Gastroesophageal sphincter (tissue), 4 donors: ENCODE results near the gene ADAMTS17. TPM values are rescaled to one million over a fixed set of nuclear protein-coding genes. Genes with fewer than 3 reads are reported as not detected.

Experiments used
- ATAC-seq: fragments of 150-250 bp; one replicate; pipeline ENCODE4 v1.9.1; 2016; ENCODE audit warnings: mild to moderate bottlenecking, moderate library complexity
- H3K27ac ChIP-seq, 4 donors: fragments of 200-600 bp; sonication (generic) in 3 of 4; 1 replicate in 3 of 4; 2 replicates in 1 of 4; pipeline ENCODE4 v1.5.1; 2016 to 2019
- H3K27me3 ChIP-seq: fragments of 200-600 bp; sonication (generic); one replicate; pipeline ENCODE4 v1.5.1; 2019
- H3K36me3 ChIP-seq, 2 donors: fragments of 200-600 bp; sonication (generic); one replicate each; pipeline ENCODE4 v1.5.1; 2019; ENCODE audit warnings: control low read depth in 1 of 2
- H3K4me1 ChIP-seq, 3 donors: fragments of 200-600 bp; sonication (generic); 1 replicate in 2 of 3; 2 replicates in 1 of 3; pipeline ENCODE4 v1.5.1; 2016 to 2019; ENCODE audit warnings: control low read depth in 2 of 3
- H3K4me3 ChIP-seq, 2 donors: fragments of 200-600 bp; sonication (generic); one replicate each; pipeline ENCODE4 v1.5.1; 2019; ENCODE audit warnings: mild to moderate bottlenecking in 1 of 2, moderate library complexity in 1 of 2
- H3K9me3 ChIP-seq, 3 donors: fragments of 200-600 bp; sonication (generic); one replicate each; pipeline ENCODE4 v1.5.1; 2017 to 2019; ENCODE audit warnings: control low read depth in 2 of 3
- EP300 ChIP-seq: sonication (generic); formaldehyde crosslinking; IDR thresholded peaks from one replicate; pipeline ENCODE4 v1.6.1; 2017; ENCODE audit warnings: antibody characterized with exemption, mild to moderate bottlenecking
- POLR2A ChIP-seq, 2 donors: fragments of 450-650 bp; IDR thresholded peaks; one replicate each; pipeline ENCODE4 v1.6.1; 2017; ENCODE audit warnings: antibody characterized with exemption in 2 of 2, mild to moderate bottlenecking in 2 of 2, moderate library complexity in 1 of 2
- POLR2AphosphoS5 ChIP-seq: sonication (generic); formaldehyde crosslinking; IDR thresholded peaks from one replicate; pipeline ENCODE4 v1.6.1; 2017; ENCODE audit warnings: antibody characterized with exemption
- WGBS, 2 donors: methylation state at CpG; one replicate each; pipeline ENCODE4 v1.1.5; 2018; ENCODE audit warnings: low coverage in 1 of 2; 5-methylcytosine and 5-hydroxymethylcytosine counted together
- total RNA-seq, 4 donors: library from RNA; depleted of rRNA; stranded (reverse); fragments of >200 nt; gene quantifications; one replicate each; pipeline ENCODE4 v1.1.0, GENCODE V29; 2016
- TF ChIP-seq, protein P1 (sequence below), 4 experiments: fragments of 200-600 bp in 2 of 4; fragments of 450-650 bp in 2 of 4; sonication (generic) in 1 of 4; IDR thresholded peaks; one replicate each; pipeline ENCODE4 v1.5.1; 2017 to 2019; ENCODE audit warnings: antibody characterized with exemption in 4 of 4, mild to moderate bottlenecking in 2 of 4, moderate library complexity in 2 of 4

The ADAMTS17 gene
- total RNA-seq, 4 donors from 2014 or later: 4.9 to 14.0 (median 11.3) TPM

GRCh38 chr15:100175406-100176114, 166.2 kb downstream of the ADAMTS17 start:
- peak; percentile 68 for ATAC-seq
- Histone ChIP-seq H3K27ac (peak overlapping the region; percentile 79 to 93 (median 86)), H3K36me3 (no peaks in the 10 kb centered on the region), H3K27me3 (no peaks in the 10 kb centered on the region), H3K4me3 (no peak overlapping the region), H3K9me3 (peaks cover 0 to 26% (median 0%) of the 10 kb centered on the region in 3 donors), H3K4me1 (peaks cover 14 to 56% (median 22%) of the 10 kb centered on the region in 3 donors)
- TF ChIP-seq POLR2AphosphoS5: peak; percentile 88
- TF ChIP-seq, protein P1, sequence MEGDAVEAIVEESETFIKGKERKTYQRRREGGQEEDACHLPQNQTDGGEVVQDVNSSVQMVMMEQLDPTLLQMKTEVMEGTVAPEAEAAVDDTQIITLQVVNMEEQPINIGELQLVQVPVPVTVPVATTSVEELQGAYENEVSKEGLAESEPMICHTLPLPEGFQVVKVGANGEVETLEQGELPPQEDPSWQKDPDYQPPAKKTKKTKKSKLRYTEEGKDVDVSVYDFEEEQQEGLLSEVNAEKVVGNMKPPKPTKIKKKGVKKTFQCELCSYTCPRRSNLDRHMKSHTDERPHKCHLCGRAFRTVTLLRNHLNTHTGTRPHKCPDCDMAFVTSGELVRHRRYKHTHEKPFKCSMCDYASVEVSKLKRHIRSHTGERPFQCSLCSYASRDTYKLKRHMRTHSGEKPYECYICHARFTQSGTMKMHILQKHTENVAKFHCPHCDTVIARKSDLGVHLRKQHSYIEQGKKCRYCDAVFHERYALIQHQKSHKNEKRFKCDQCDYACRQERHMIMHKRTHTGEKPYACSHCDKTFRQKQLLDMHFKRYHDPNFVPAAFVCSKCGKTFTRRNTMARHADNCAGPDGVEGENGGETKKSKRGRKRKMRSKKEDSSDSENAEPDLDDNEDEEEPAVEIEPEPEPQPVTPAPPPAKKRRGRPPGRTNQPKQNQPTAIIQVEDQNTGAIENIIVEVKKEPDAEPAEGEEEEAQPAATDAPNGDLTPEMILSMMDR (IDR thresholded peaks at IDR 0.05): no peak
- 15 to 27% methylated on average over 9 to 10 of the region's 12 CpGs for WGBS, 2 donors

- WGBS, 2 donors: 16 to 53% methylated on average over 3 of the region's 3 CpGs
- no peak for ATAC-seq
- Histone ChIP-seq H3K4me3 (no peak overlapping the region), H3K4me1 (peaks cover 14 to 63% (median 22%) of the 10 kb centered on the region in 3 donors), H3K27me3 (no peaks in the 10 kb centered on the region), H3K9me3 (peaks cover 0 to 26% (median 0%) of the 10 kb centered on the region in 3 donors), H3K27ac (peak overlapping the region; percentile 79 to 93 (median 86)), H3K36me3 (no peaks in the 10 kb centered on the region)
- TF ChIP-seq, protein P1 (IDR thresholded peaks at IDR 0.05): no peak
- no peak for TF ChIP-seq POLR2AphosphoS5
- TF ChIP-seq POLR2A (IDR thresholded peaks at IDR 0.05): no peak
- TF ChIP-seq EP300: no peak
Measured at GRCh38 chr15:100174904-100175275, 166.9 kb downstream of the ADAMTS17 start.

DNA sequence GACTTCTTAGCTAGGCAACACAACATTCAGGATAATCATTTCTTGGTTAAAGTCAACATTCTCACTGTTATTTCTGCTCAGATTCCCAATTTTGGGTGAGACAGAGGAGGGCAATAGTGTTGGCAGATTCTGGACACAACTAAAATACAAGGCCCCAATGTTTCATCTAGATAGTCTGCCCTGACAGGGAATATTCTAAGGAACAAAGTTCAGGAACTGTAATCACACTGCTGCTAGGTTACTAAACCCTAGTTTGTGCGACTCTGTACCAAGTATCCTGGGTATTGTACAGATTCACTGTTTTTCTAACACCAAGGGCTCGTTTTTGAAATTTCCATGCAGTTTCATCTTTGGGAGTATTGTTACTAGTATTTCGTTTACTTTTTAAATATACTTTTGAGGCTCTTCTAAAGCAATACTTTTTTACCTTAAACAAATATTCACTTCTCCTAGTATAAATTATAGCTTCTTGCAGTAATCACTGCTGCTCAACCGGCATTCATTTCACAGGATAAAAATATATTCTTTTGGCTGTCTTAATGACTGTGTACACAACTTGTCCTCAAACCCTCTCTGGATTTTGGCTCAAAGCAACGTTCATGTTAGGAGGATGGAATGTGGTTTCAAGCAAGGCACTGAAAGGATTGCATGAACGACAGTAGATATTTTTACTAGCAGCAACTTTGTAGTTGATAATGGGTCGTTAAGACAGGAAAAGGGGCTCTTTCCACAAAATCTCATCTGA, 167.4 kb downstream of the ADAMTS17 start:
- peak overlapping the region; percentile 79 to 97 (median 86) for H3K27ac ChIP-seq
- H3K9me3 ChIP-seq: peaks cover 0 to 26% (median 0%) of the 10 kb centered on the region in 3 donors
- TF ChIP-seq, protein P1 (IDR thresholded peaks at IDR 0.05): no peak
- TF ChIP-seq EP300 (no peak), POLR2AphosphoS5 (peak; percentile 72)
- H3K36me3 ChIP-seq: no peaks in the 10 kb centered on the region
- H3K4me1 ChIP-seq: peaks cover 14 to 68% (median 22%) of the 10 kb centered on the region in 3 donors
- H3K4me3 ChIP-seq: no peak overlapping the region
- 10 to 36% methylated on average over 6 to 7 of the region's 7 CpGs for WGBS, 2 donors
- peak; percentile 62 for ATAC-seq
- H3K27me3 ChIP-seq: no peaks in the 10 kb centered on the region

GRCh38 chr15:100172356-100173024, 169.3 kb downstream of the ADAMTS17 start:
- Histone ChIP-seq H3K27ac (peak overlapping the region; percentile 0 to 97 (median 84)), H3K4me1 (peaks cover 14 to 80% (median 30%) of the 10 kb centered on the region in 3 donors), H3K27me3 (no peaks in the 10 kb centered on the region), H3K9me3 (peaks cover 0 to 26% (median 0%) of the 10 kb centered on the region in 3 donors), H3K4me3 (no peak overlapping the region), H3K36me3 (no peaks in the 10 kb centered on the region)
- no peak for ATAC-seq
- WGBS, 2 donors: 91 to 97% methylated on average over 5 to 7 of the region's 7 CpGs
- no peak for TF ChIP-seq POLR2A (IDR thresholded peaks at IDR 0.05)

DNA sequence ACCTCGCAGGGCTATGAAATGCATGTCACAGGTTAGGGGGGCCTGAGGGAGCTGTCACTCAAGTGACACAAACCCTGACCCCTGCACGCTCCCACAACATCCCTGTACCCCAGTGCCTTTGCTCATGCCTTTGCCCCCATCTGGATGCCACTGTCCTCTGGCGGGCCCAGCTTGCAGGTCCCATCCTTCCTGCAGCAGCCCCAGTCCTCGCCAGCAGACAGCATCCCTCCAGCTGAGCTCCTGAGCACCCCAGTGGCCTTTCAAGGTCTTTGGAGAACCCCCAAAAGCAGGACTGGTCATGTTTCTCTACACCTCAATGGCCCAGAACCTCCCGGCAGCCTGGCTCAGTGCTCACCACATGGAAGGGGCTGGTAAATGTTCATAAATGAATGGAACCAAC, 170.4 kb downstream of the ADAMTS17 start:
- ATAC-seq: no peak
- Histone ChIP-seq H3K4me1 (peaks cover 14 to 85% (median 36%) of the 10 kb centered on the region in 3 donors), H3K27ac (peak overlapping the region in 3 of 4 donors; percentile 57 to 88 (median 79)), H3K9me3 (peaks cover 0 to 26% (median 0%) of the 10 kb centered on the region in 3 donors), H3K4me3 (no peak overlapping the region), H3K27me3 (no peaks in the 10 kb centered on the region), H3K36me3 (no peaks in the 10 kb centered on the region)
- TF ChIP-seq, protein P1 (IDR thresholded peaks at IDR 0.05): no peak
- no peak for TF ChIP-seq EP300
- no peak for TF ChIP-seq POLR2AphosphoS5
- no peak for TF ChIP-seq POLR2A (IDR thresholded peaks at IDR 0.05)
- no CpG with 5 or more reads among the region's 5 CpGs for WGBS, 2 donors
